Heart right ventricle (tissue), 16 donors: ENCODE results near the gene IGSF22. TPM values are rescaled to one million over a fixed set of nuclear protein-coding genes. Genes with fewer than 3 reads are reported as not detected.

ENCODE experiments used
- ATAC-seq, 8 donors: fragments of 200-7000 bp; cut with Tn5 transposase; one replicate each; pipeline ENCODE4 v1.9.1; 2020; ENCODE audit warnings: mild to moderate bottlenecking in 8 of 8, moderate library complexity in 8 of 8, moderate number of reproducible peaks in 1 of 8
- DNase-seq, 2 donors: peaks; one replicate each; pipeline ENCODE4 v3.0.0-alpha.2; 2020
- H3K27ac ChIP-seq, 10 donors: fragments of 200-600 bp; sonication (generic) in 2 of 10; one replicate each; pipeline versions ENCODE4 v1.5.0 to v1.8.0; 2020 to 2022; ENCODE audit warnings: mild to moderate bottlenecking in 3 of 10
- H3K27me3 ChIP-seq, 7 donors: fragments of 200-600 bp; one replicate each; pipeline ENCODE4 v1.8.0; 2021 to 2022; ENCODE audit warnings: mild to moderate bottlenecking in 2 of 7
- H3K36me3 ChIP-seq, 9 donors: fragments of 200-600 bp; sonication (generic) in 1 of 9; one replicate each; pipeline versions ENCODE4 v1.5.0 to v1.8.0; 2020 to 2022; ENCODE audit warnings: mild to moderate bottlenecking in 2 of 9
- H3K4me1 ChIP-seq, 9 donors: fragments of 200-600 bp; sonication (generic) in 1 of 9; one replicate each; pipeline versions ENCODE4 v1.5.0 to v1.8.0; 2020 to 2022; ENCODE audit warnings: mild to moderate bottlenecking in 4 of 9
- H3K4me3 ChIP-seq, 10 donors: fragments of 200-600 bp; sonication (generic) in 2 of 10; one replicate each; pipeline versions ENCODE4 v1.5.0 to v1.8.0; 2020 to 2022; ENCODE audit warnings: mild to moderate bottlenecking in 7 of 10, moderate library complexity in 2 of 10
- H3K9me3 ChIP-seq, 11 donors: fragments of 200-600 bp in 10 of 11; sonication (generic) in 2 of 11; one replicate each; pipeline versions ENCODE4 v1.5.0 to v1.8.0; 2013 to 2022; ENCODE audit warnings: mild to moderate bottlenecking in 2 of 11, control low read depth in 1 of 11, moderate library complexity in 1 of 11
- WGBS, 2 donors: extraction: QIAGEN DNeasy Blood & Tissue Kit; methylation state at CpG; one replicate each; pipeline ENCODE4 v1.1.7; 2013; ENCODE audit warnings: inconsistent platforms in 1 of 2; 5-methylcytosine and 5-hydroxymethylcytosine counted together
- intact Hi-C, 10 donors: fragments of 100-400 bp; cut with DNase I; formaldehyde crosslinking; loops; one replicate each; pipeline versions ENCODE4 v1.11.1 to v1.14.2; 2022
- polyA plus RNA-seq, 2 donors: library from polyadenylated mRNA; stranded (reverse); fragments of 200-250 nt; gene quantifications; one replicate each; pipeline ENCODE4 v1.2.3, GENCODE V29; 2013
- total RNA-seq, 10 donors: library from RNA; stranded (reverse); fragmentation: NEBNext Ultra II Directional in 3 of 10; extraction: Animal tissue kit (Norgen Biotek cat#: 25700) in 3 of 10; gene quantifications; one replicate each; pipeline versions ENCODE4 v1.2.1 to v1.2.4, GENCODE V29; 2021 to 2023
- TF ChIP-seq, protein P1 (sequence below), 9 donors: fragments of 200-600 bp; sonication (generic) in 2 of 9; IDR thresholded peaks; one replicate each; pipeline versions ENCODE4 v1.5.0 to v1.8.0; 2021 to 2022; ENCODE audit warnings: antibody characterized with exemption in 9 of 9, mild to moderate bottlenecking in 5 of 9, moderate library complexity in 1 of 9
- donor health status: Arrhythmogenic right ventricular cardiomyopathy.
- donor health status: ischemic (EF 13 %, LVEDD 7.1; RV severe dilation, severe dysfunction).
- donor health status: healthy with polysubstance abuse.
- donor health status: DM: no; HTN: yes; CAD: no.
- donor health status: DM: no; HTN: no; CAD: no.
- donor health status: ischemic (EF 25% LVEDD 6.9; RV normal size, moderate dysfunction).
- donor health status: ischemic (EF 25% LVEDD 5.7; RV mildly dilated, moderate dysfunction).
- donor health status: healthy.
- donor health status: DM: yes; HTN: yes; CAD: no.
- donor health status: Ischemic cardiomyopathy.
- donor health status: ischemic (EF 35%, LVEDD 5.7; RV mildly dilated, moderate dysfunction).
- donor health status: nonischemic (EF 11% LVEDD 7.7; RV severe dilation, severe dysfunction).
- donor health status: DM: yes; HTN: yes; CAD: no.
- donor health status: PGD.
- donor health status: ischemic (EF 29% LVEDD 5.4; RV normal size, mild dysfunction).
- donor health status: nonischemic (EF 23%, LVEDD 6.1; RV moderate dilation, normal function).

The IGSF22 gene
- total and polyA plus RNA-seq, 12 donors, result 0.18 to 1.3 (median 0.62) TPM; not detected in 1

DNA sequence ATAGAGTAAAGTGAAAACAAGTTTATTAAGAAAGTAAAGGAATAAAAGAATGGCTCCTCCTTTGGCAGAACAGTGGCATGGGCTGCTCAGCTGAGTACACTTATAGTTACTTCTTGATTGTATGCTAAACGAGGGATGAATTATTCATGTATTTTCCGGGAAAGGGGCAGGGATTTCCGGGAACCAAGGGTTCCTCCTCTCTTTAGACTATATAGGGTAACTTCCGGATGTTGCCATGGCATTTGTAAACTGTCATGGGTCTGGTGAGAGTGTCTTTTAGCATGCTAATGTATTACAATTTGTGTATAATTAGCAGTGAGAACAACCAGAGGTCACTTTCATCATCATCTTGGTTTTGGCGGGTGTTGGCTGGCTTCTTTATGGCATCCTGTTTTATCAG is 68.3 kb downstream of the IGSF22 start:
- Histone ChIP-seq H3K9me3 (peaks cover 0 to 10% (median 0%) of the 10 kb centered on the region in 11 donors), H3K36me3 (no peaks in the 10 kb centered on the region), H3K4me1 (no peaks in the 10 kb centered on the region), H3K27me3 (peaks cover 0 to 13% (median 0%) of the 10 kb centered on the region in 7 donors), H3K27ac (no peak overlapping the region), H3K4me3 (no peak overlapping the region)
- intact Hi-C loops, result no loop called here
- 80 to 90% methylated on average over 5 of the region's 5 CpGs for WGBS, 2 donors
- DNase-seq (no peak), ATAC-seq (no peak)
- TF ChIP-seq, protein P1, sequence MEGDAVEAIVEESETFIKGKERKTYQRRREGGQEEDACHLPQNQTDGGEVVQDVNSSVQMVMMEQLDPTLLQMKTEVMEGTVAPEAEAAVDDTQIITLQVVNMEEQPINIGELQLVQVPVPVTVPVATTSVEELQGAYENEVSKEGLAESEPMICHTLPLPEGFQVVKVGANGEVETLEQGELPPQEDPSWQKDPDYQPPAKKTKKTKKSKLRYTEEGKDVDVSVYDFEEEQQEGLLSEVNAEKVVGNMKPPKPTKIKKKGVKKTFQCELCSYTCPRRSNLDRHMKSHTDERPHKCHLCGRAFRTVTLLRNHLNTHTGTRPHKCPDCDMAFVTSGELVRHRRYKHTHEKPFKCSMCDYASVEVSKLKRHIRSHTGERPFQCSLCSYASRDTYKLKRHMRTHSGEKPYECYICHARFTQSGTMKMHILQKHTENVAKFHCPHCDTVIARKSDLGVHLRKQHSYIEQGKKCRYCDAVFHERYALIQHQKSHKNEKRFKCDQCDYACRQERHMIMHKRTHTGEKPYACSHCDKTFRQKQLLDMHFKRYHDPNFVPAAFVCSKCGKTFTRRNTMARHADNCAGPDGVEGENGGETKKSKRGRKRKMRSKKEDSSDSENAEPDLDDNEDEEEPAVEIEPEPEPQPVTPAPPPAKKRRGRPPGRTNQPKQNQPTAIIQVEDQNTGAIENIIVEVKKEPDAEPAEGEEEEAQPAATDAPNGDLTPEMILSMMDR (IDR thresholded peaks at IDR 0.05), result no peak

Other genes with a start within 250 kb of the IGSF22 start
- 10 to 100 TPM; 59.7 to 77.6 (median 68.7) TPM for gene TSG101, start 199.2 kb downstream of the IGSF22 start, total RNA-seq
- gene TSG101, start 199.2 kb downstream of the IGSF22 start, polyA plus RNA-seq, result 10 to 100 TPM; 21.9 to 62.4 TPM
- gene UEVLD, start 137.5 kb downstream of the IGSF22 start, total RNA-seq, result 10 to 100 TPM; 13.7 to 25.8 (median 18.6) TPM
- gene UEVLD, start 137.5 kb downstream of the IGSF22 start, polyA plus RNA-seq, result 1 to 10 TPM; 5.6 to 7.1 TPM
- 10 to 100 TPM in 6 of 10 donors, 1 to 10 TPM in 4; 7.1 to 16.6 (median 10.8) TPM for gene MISFA, start 126.4 kb downstream of the IGSF22 start, total RNA-seq
- gene MISFA, start 126.4 kb downstream of the IGSF22 start, polyA plus RNA-seq, result 10 to 100 TPM in 1 of 2 donors, 1 to 10 TPM in 1; 1.7 to 18.4 TPM
- gene SPTY2D1, start 91.8 kb downstream of the IGSF22 start, total RNA-seq, result 10 to 100 TPM in 6 of 10 donors, 1 to 10 TPM in 4; 7.3 to 18.8 (median 10.2) TPM
- 1 to 10 TPM; 1.9 to 3.5 TPM for gene SPTY2D1, start 91.8 kb downstream of the IGSF22 start, polyA plus RNA-seq
- 1 to 10 TPM; 3.5 to 9.3 (median 5.9) TPM for gene TMEM86A, start 27.4 kb downstream of the IGSF22 start, total RNA-seq
- 1 to 10 TPM; 2.0 to 3.3 TPM for gene TMEM86A, start 27.4 kb downstream of the IGSF22 start, polyA plus RNA-seq
- 1 to 10 TPM; 1.5 to 8.8 (median 3.5) TPM for gene PTPN5, start 65.6 kb upstream of the IGSF22 start, total RNA-seq
- gene PTPN5, start 65.6 kb upstream of the IGSF22 start, polyA plus RNA-seq, result 1 to 10 TPM; 4.4 to 5.8 TPM
- not detected for gene MRGPRX1, start 213.2 kb upstream of the IGSF22 start, total RNA-seq
- not detected for gene MRGPRX1, start 213.2 kb upstream of the IGSF22 start, polyA plus RNA-seq